Ovary (tissue), 3 donors: ENCODE results near the gene DHX38.
"Not testable (repeated sequence)": the region's sequence is repeated elsewhere in the genome, so short reads cannot be mapped to it uniquely, and the experiment has no call there.

ENCODE experiments used
- CTCF ChIP-seq, 3 donors: fragments of 450-650 bp in 2 of 3; fragments of 200-600 bp in 1 of 3; IDR thresholded peaks; one replicate each; pipeline versions ENCODE4 v1.5.1 to v1.8.0; 2016 to 2022; ENCODE audit warnings: antibody characterized with exemption in 3 of 3, mild to moderate bottlenecking in 1 of 3
- EP300 ChIP-seq: sonication (generic); formaldehyde crosslinking; IDR thresholded peaks from one replicate; pipeline ENCODE4 v1.6.1; 2017; ENCODE audit warnings: antibody characterized with exemption
- POLR2A ChIP-seq: fragments of 450-650 bp; IDR thresholded peaks from one replicate; pipeline ENCODE4 v1.6.1; 2017; ENCODE audit warnings: antibody characterized with exemption, mild to moderate bottlenecking, moderate library complexity
- donor health status: DM: no; HTN: no; CAD: no.

GRCh38 chr16:72059060-72059459 lies 34.6 kb upstream of the DHX38 start:
- not testable (repeated sequence) for TF ChIP-seq POLR2A; CTCF (IDR thresholded peaks at IDR 0.05); EP300
